Karpas-422 (cell line): ENCODE results near the gene VPS8. TPM values are rescaled to one million over a fixed set of nuclear protein-coding genes. Genes with fewer than 3 reads are reported as not detected.

ENCODE experiments used
- DNase-seq: peaks from one replicate; pipeline ENCODE4 v3.0.0-alpha.2; 2015
- H2AFZ ChIP-seq: fragments of 200-600 bp; sonication (generic); 2 replicates; pipeline ENCODE4 v1.6.1; 2014; ENCODE audit warnings: antibody characterized with exemption, low read length, mixed read lengths
- H3K27ac ChIP-seq: fragments of 200-600 bp; sonication (generic); 2 replicates; pipeline ENCODE4 v1.5.1; 2014; ENCODE audit warnings: mild to moderate bottlenecking, low read length, moderate library complexity
- H3K27me3 ChIP-seq: fragments of 200-600 bp; sonication (generic); 2 replicates; pipeline ENCODE4 v1.6.1; 2014; ENCODE audit warnings: low read length, mixed read lengths
- H3K36me3 ChIP-seq: fragments of 200-600 bp; sonication (generic); 2 replicates; pipeline ENCODE4 v1.6.1; 2014; ENCODE audit warnings: low read length, mixed read lengths; ENCODE audit not compliant: insufficient read depth
- H3K4me1 ChIP-seq: fragments of 200-600 bp; sonication (generic); 2 replicates; pipeline ENCODE4 v1.6.1; 2014; ENCODE audit warnings: mild to moderate bottlenecking, low read length, mixed read lengths
- H3K4me2 ChIP-seq: fragments of 200-600 bp; sonication (generic); 2 replicates; pipeline ENCODE4 v1.6.1; 2014; ENCODE audit warnings: low read length, low read depth, mild to moderate bottlenecking; ENCODE audit not compliant: poor library complexity, severe bottlenecking
- H3K4me3 ChIP-seq: fragments of 200-600 bp; sonication (generic); 2 replicates; pipeline ENCODE4 v1.5.1; 2014; ENCODE audit warnings: mild to moderate bottlenecking, antibody characterized with exemption, low read length, mixed read lengths
- H3K79me2 ChIP-seq: fragments of 200-600 bp; sonication (generic); 2 replicates; pipeline ENCODE4 v1.6.1; 2014; ENCODE audit warnings: mild to moderate bottlenecking, low read length, mixed read lengths
- H3K9ac ChIP-seq: fragments of 200-600 bp; sonication (generic); 2 replicates; pipeline ENCODE4 v1.6.0; 2014; ENCODE audit warnings: low read length
- H3K9me2 ChIP-seq: fragments of 200-600 bp; sonication (generic), shearing (Covaris generic); replicated peaks from 2 replicates; pipeline ENCODE4 v1.6.0; 2014; ENCODE audit warnings: mild to moderate bottlenecking, low read length, moderate library complexity; ENCODE audit not compliant: insufficient read depth
- H3K9me3 ChIP-seq: fragments of 300-700, 200-600 bp; sonication (generic); 2 replicates; pipeline ENCODE4 v1.6.1; 2014; ENCODE audit warnings: low read length, mixed read lengths
- H4K20me1 ChIP-seq: fragments of 200-600 bp; sonication (generic); 2 replicates; pipeline ENCODE4 v1.6.1; 2014; ENCODE audit warnings: mild to moderate bottlenecking, antibody characterized with exemption, low read length, low read depth; ENCODE audit not compliant: insufficient read depth
- total RNA-seq: library from RNA; depleted of rRNA; stranded (reverse); fragments of >200 nt; shearing (Covaris generic); gene quantifications from 2 replicates; pipeline ENCODE4 v1.2.3, GENCODE V29; 2014; ENCODE audit warnings: low replicate concordance

The VPS8 gene
- total RNA-seq, 1 experiment from 2014 or later: 168 TPM

DNA sequence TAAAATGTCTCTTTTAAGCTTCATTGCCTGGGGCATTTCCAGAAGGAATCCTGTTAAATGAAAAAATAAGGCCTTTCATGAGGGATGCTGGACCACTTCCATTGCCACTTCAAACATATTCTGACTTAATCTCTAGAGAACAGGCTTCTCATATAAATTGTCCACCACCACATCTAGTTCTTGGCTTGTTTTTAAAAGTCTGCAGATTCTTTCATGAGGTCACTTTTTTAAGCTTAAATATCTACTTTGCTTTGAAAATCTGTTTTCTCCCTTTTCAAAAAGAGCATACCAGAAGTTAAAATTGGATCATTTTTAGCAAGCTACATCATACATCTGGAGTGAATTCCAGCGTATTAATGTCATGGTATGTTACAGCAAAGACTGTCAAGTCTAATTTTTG, 209.3 kb downstream of the VPS8 start:
- H3K27ac ChIP-seq: no peak overlapping the region
- H3K9ac ChIP-seq: no peak overlapping the region
- H3K79me2 ChIP-seq: no peaks in the 10 kb centered on the region
- no peaks in the 10 kb centered on the region; the same call in 1 of the 2 replicates for H3K36me3 ChIP-seq
- H3K4me1 ChIP-seq: no peaks in the 10 kb centered on the region
- H3K27me3 ChIP-seq: no peaks in the 10 kb centered on the region
- peaks cover 3% of the 10 kb centered on the region; the same call in 1 of the 2 replicates for H3K9me3 ChIP-seq
- no peak overlapping the region for H2AFZ ChIP-seq
- no peaks in the 10 kb centered on the region for H3K9me2 ChIP-seq
- no peaks in the 10 kb centered on the region for H4K20me1 ChIP-seq
- DNase-seq: no peak
- no peak overlapping the region for H3K4me2 ChIP-seq
- H3K4me3 ChIP-seq: no peak overlapping the region

DNA sequence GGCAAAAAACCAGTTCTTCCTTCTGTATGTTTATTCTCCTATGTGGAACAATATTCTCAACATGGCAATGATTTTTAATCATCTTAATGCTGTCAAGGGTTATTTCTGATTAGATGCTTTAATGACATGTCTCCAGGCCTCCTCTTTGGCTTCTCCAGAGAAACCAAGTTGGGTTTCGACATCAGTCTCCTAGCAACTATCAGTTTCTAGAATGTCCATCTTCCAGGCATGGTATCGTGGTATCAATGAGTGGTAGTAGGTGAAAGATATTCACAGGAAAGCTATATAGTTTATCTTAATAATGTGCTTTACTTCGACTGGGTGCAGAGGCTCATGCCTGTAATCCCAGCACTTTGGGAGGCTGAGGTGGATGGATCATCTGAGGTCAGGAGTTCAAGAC, 212.4 kb downstream of the VPS8 start:
- Histone ChIP-seq H3K4me3 (no peak overlapping the region), H3K4me2 (no peak overlapping the region), H3K27me3 (no peaks in the 10 kb centered on the region), H3K36me3 (no peaks in the 10 kb centered on the region; the same call in 1 of the 2 replicates), H3K9me3 (0 out of 2 replicates have a peak, but pooled peaks cover 3% of the 10 kb centered on the region), H3K27ac (no peak overlapping the region), H3K9ac (no peak overlapping the region), H3K79me2 (no peaks in the 10 kb centered on the region), H3K9me2 (no peaks in the 10 kb centered on the region), H2AFZ (no peak overlapping the region), H3K4me1 (no peaks in the 10 kb centered on the region), H4K20me1 (no peaks in the 10 kb centered on the region)
- DNase-seq: no peak

DNA sequence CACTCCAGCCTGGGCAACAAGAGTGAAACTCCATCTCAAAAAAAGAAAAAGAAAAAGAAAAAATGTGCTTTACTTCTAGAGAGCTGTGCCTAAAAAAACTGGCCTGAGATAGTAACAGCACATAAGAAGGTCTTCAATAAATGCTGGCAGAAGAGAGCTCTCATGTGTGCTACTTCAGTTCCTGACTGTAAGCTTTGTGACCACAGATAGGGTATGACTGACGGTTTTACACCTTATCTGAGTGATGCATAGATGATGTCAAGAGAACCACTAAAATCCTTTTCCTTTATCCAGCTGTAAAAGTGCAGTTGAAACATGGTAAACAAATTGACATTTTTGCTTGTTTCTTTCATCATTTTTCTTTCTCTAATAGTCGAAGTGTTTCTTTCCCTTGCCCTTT, 213.0 kb downstream of the VPS8 start:
- H2AFZ ChIP-seq: no peak overlapping the region
- no peaks in the 10 kb centered on the region for H3K4me1 ChIP-seq
- no peaks in the 10 kb centered on the region for H3K9me2 ChIP-seq
- H3K4me2 ChIP-seq: no peak overlapping the region
- H3K36me3 ChIP-seq: no peaks in the 10 kb centered on the region; the same call in 1 of the 2 replicates
- no peaks in the 10 kb centered on the region for H4K20me1 ChIP-seq
- H3K9me3 ChIP-seq: no peaks in the 10 kb centered on the region
- H3K9ac ChIP-seq: no peak overlapping the region
- no peak overlapping the region for H3K4me3 ChIP-seq
- DNase-seq: no peak
- no peaks in the 10 kb centered on the region for H3K27me3 ChIP-seq
- H3K79me2 ChIP-seq: no peaks in the 10 kb centered on the region
- H3K27ac ChIP-seq: no peak overlapping the region

DNA sequence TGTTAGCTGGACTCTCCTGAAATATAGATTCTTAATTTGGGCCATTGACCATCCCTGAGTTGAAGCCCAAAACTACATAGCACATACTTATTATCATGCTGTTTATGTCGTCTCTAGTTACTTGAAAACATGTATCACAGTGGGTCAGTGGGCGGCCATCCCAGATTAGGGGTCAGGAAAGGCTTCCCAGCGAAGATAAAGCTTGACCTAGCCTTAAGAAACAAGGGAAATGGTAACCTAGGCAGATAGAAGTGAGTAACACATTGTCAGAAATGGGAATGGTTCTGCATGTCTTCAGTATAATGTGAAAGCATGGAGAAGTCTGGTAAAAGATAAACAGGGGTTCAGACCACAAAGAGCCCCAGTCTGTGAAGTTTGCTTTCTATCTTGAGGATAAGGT, 216.2 kb downstream of the VPS8 start:
- Histone ChIP-seq H3K36me3 (no peaks in the 10 kb centered on the region), H3K79me2 (no peaks in the 10 kb centered on the region), H3K27me3 (no peaks in the 10 kb centered on the region), H3K9me2 (no peaks in the 10 kb centered on the region), H3K9ac (no peak overlapping the region), H3K27ac (no peak overlapping the region), H4K20me1 (no peaks in the 10 kb centered on the region), H3K9me3 (no peaks in the 10 kb centered on the region), H2AFZ (no peak overlapping the region), H3K4me1 (no peaks in the 10 kb centered on the region), H3K4me2 (no peak overlapping the region), H3K4me3 (no peak overlapping the region)
- no peak for DNase-seq

DNA sequence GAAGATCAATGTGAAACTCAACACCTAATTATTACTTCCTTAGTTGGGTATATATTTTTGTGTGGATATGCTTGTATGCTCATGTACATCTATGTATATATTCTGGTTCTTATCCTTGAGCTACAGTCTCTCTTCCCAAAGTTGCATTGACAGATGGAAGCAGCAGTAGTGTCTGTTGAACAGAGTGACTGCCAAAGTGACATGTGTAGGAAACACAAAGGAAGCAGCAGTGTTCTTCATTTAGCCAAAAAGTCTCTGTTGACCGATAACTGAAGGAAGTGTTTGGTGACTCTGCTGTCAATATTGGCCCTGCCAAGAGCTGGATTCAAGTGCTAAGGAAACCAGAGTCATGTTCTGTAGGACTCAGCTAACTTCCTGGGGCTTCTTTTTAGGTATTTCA, 217.1 kb downstream of the VPS8 start:
- Histone ChIP-seq H3K27ac (no peak overlapping the region), H3K4me3 (no peak overlapping the region), H3K4me1 (no peaks in the 10 kb centered on the region), H3K27me3 (no peaks in the 10 kb centered on the region), H2AFZ (no peak overlapping the region), H3K9ac (no peak overlapping the region), H3K79me2 (no peaks in the 10 kb centered on the region), H3K9me2 (no peaks in the 10 kb centered on the region), H3K4me2 (no peak overlapping the region), H3K9me3 (no peaks in the 10 kb centered on the region), H3K36me3 (no peaks in the 10 kb centered on the region), H4K20me1 (no peaks in the 10 kb centered on the region)
- no peak for DNase-seq

DNA sequence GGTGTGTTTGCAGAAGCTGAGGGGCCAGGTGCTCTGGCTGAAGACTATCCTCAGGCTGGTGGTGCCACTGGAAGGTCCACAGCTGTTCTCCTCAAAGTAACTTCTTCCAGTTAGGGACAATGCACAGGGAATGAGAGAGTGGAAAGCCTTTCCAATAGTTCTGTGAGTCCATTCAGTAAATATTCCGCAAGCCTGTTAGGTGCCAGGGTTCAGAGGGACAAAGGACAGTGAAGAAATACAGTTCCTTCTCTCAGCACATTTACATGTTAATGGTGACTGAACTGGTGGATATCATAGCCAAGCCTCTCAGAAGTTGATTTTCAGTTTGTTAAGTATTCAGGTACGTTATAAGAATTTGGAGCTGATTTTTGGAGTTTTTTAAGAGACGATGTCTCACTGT, 218.4 kb downstream of the VPS8 start:
- no peak overlapping the region for H3K9ac ChIP-seq
- H3K36me3 ChIP-seq: no peaks in the 10 kb centered on the region
- no peak overlapping the region for H3K4me3 ChIP-seq
- H3K79me2 ChIP-seq: no peaks in the 10 kb centered on the region
- H2AFZ ChIP-seq: no peak overlapping the region
- no peak overlapping the region for H3K27ac ChIP-seq
- H3K27me3 ChIP-seq: no peaks in the 10 kb centered on the region
- no peak for DNase-seq
- no peaks in the 10 kb centered on the region for H3K4me1 ChIP-seq
- no peaks in the 10 kb centered on the region for H3K9me2 ChIP-seq
- H4K20me1 ChIP-seq: no peaks in the 10 kb centered on the region
- no peaks in the 10 kb centered on the region for H3K9me3 ChIP-seq
- no peak overlapping the region for H3K4me2 ChIP-seq

DNA sequence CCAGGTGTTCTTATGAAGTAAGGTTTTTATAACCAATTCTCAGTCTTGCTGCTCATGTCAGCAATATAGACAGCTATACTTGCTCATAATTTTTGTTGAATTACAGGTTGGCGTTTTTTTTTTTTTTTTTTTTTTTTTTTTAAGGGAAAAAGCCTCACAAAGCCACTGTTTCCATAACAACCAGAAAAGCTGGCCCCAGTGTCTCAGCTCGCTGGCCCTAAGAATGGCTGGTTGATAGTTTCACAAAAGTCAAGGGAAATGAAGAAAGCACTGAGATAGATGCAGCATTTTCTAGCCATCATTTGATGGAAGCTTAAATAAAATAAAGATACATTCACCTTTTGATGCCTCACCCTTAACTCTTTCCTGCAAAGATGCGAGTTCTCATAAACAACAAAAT, 219.0 kb downstream of the VPS8 start:
- no peak overlapping the region for H3K27ac ChIP-seq
- H4K20me1 ChIP-seq: no peaks in the 10 kb centered on the region
- H3K27me3 ChIP-seq: no peaks in the 10 kb centered on the region
- no peaks in the 10 kb centered on the region for H3K4me1 ChIP-seq
- no peak overlapping the region for H3K9ac ChIP-seq
- no peak overlapping the region for H3K4me2 ChIP-seq
- DNase-seq: no peak
- H3K79me2 ChIP-seq: no peaks in the 10 kb centered on the region
- no peaks in the 10 kb centered on the region for H3K9me2 ChIP-seq
- no peak overlapping the region for H2AFZ ChIP-seq
- H3K4me3 ChIP-seq: no peak overlapping the region
- no peaks in the 10 kb centered on the region for H3K36me3 ChIP-seq
- no peaks in the 10 kb centered on the region; the same call in 1 of the 2 replicates for H3K9me3 ChIP-seq

DNA sequence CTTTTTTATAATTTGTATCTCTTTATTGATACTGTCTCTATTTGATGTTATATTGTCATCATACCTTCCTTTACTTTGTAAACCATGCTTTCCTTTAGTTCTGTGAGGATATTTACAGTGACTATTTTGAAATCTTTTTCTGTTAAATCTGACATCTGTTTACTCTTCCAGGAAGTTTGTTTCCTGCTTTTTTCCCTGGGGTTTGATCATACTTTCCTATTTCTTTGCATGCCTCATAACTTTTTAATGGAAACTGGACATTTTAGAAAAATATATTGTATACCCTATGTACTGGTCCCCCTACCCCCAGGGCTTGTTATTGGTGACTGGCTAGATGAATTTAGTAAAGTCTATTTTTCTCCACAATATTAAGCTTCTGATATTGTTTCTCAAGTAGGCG, 225.8 kb downstream of the VPS8 start:
- no peak overlapping the region for H3K27ac ChIP-seq
- no peak overlapping the region for H3K4me3 ChIP-seq
- no peaks in the 10 kb centered on the region for H3K36me3 ChIP-seq
- DNase-seq: no peak
- no peaks in the 10 kb centered on the region for H3K27me3 ChIP-seq
- H3K79me2 ChIP-seq: no peaks in the 10 kb centered on the region
- H3K4me1 ChIP-seq: no peaks in the 10 kb centered on the region
- no peak overlapping the region for H2AFZ ChIP-seq
- no peak overlapping the region for H3K9ac ChIP-seq
- H3K4me2 ChIP-seq: no peak overlapping the region
- no peaks in the 10 kb centered on the region; the same call in 1 of the 2 replicates for H3K9me3 ChIP-seq
- no peaks in the 10 kb centered on the region for H3K9me2 ChIP-seq
- no peaks in the 10 kb centered on the region for H4K20me1 ChIP-seq

DNA sequence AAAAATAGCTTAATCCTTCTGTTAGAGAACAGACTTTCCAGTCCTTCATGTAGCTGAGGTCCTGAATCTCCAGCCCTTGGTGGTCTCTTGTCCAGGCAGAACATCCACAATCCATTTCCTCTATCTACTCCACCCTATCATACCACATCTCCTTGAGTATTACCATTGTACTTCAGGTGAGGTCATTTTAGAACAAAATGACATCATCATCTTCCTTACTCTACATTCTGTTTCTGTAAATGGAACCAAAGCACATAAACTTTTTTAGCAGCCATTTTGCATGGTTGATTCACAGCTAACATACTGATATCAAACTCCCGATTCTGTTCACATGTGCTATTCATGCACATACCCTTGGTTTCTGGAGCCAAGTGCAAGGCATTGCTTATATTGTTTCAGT, 228.5 kb downstream of the VPS8 start:
- DNase-seq: no peak
- no peaks in the 10 kb centered on the region for H3K27me3 ChIP-seq
- no peak overlapping the region for H3K27ac ChIP-seq
- H3K4me3 ChIP-seq: no peak overlapping the region
- H3K9me2 ChIP-seq: no peaks in the 10 kb centered on the region
- H3K4me1 ChIP-seq: no peaks in the 10 kb centered on the region
- H3K4me2 ChIP-seq: no peak overlapping the region
- no peak overlapping the region for H2AFZ ChIP-seq
- H4K20me1 ChIP-seq: no peaks in the 10 kb centered on the region
- no peaks in the 10 kb centered on the region; the same call in 1 of the 2 replicates for H3K9me3 ChIP-seq
- no peaks in the 10 kb centered on the region for H3K36me3 ChIP-seq
- no peaks in the 10 kb centered on the region for H3K79me2 ChIP-seq
- no peak overlapping the region for H3K9ac ChIP-seq
